GM19240 (cell line): ENCODE measurements around the gene MAGEA4.
"Not testable (repeated sequence)": the region's sequence is repeated elsewhere in the genome, so short reads cannot be mapped to it uniquely, and the experiment has no call there.

Experiments used
- DNase-seq: peaks from one replicate; pipeline ENCODE4 v3.0.0; 2011; ENCODE audit warnings: low spot score; ENCODE audit not compliant: insufficient read length

The MAGEA4 gene

GRCh38 chrX:151912780-151913179 lies at the start of gene MAGEA4:
Gene MAGEA4, plus strand, starts transcription at chrX:151912889. Its CDS starts 10,776 bp downstream, at chrX:151923665.
- no peak for DNase-seq

GRCh38 chrX:151870602-151871001 lies 42.1 kb upstream of the MAGEA4 start:
- no peak for DNase-seq

DNA sequence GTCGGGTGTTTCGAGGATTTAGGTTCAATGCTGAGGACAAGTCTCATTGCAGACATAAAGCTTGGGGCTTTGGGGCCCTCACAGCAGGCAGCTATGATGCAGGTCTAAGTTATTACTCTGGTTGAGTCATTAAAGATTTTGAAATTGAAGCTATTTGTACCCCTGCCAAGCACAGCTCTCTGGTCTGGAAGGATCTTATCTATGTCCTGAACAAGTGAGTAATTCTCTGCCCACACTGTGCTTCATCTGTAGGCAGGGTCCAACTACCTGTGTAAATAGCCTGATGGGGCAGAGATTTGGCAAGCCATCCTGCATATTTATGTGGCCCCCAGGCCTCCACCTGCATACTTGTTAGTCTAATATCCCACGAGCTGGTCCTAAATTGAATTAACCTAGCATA lies 41.4 kb upstream of the MAGEA4 start:
- DNase-seq = no peak

- no peak for DNase-seq
Observed at GRCh38 chrX:151873096-151873495, 39.6 kb upstream of the MAGEA4 start.

DNA sequence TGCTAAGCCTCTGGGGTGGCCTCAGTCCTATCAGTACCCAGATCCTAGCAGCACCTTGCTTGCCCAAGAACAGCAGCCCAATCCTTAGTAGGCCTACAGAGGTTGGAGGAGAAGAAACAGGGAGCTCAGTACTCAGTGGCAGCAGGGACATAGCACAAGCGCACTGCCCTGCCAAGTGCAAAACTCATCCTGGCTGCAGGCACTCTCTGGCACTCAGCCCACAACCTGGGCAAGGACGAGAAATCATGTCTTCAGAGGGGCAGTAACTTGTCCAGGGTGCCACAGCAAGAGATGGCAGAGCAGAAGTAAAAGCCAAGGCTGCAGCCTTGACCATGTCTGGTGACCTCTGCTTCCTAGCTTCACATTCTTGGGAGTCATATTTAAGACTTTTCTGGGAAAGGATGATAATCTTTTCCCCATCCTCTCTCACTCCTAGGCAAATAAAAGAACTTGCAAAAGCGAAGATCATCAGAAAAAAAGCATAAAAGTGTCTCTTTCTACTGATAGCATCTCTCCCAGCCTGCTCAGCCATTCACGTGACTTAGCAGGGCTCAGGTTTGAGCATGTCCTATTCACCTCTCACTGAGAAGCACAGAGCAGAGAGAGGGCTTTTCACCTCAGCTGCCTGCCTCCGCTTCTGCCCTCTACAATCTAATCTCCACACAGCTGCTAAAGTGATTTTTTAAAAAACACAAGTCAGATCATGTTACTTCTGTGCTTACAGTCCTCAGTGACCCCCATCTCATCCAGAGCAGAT lies 37.2 kb upstream of the MAGEA4 start:
- DNase-seq = no peak

DNA sequence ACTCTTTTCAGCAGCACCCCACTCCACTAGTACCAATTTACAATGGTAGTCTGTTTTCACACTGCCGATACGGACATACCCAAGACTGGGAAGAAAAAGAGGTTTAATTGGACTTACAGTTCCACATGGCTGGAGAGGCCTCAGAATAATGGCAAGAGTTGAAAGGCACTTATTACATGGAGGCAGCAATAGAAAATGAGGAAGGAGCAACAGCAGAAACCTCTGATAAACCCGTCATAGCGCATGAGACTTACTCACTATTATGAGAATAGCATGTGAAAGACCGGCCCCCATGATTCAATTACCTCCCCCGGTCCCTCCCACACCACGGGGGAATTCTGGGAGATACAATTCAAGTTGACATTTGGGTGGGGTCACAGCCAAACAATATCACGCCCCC lies 34.1 kb upstream of the MAGEA4 start:
- DNase-seq = no peak

DNA sequence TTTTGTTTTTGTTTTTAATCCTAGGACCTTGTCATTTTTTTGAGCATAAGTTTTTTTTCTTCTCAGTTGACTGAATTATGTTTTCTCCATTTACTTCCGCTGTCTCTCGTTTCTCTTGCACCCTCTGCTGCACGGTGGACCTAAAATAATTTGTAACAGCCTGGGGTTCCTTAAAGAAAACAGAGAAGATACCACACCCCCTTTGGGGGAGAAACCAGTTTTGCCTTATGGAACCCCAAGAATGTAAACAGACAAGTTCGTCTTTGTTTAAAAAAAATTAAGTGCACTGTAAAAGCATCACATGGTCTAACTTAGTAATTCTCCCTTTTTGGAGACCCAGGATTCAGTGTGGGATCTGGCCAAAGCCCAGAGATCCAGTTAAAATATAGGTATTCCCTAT lies 32.8 kb upstream of the MAGEA4 start:
- DNase-seq = no peak

- no peak for DNase-seq
Observed at GRCh38 chrX:151880895-151881294, 31.8 kb upstream of the MAGEA4 start.

DNA sequence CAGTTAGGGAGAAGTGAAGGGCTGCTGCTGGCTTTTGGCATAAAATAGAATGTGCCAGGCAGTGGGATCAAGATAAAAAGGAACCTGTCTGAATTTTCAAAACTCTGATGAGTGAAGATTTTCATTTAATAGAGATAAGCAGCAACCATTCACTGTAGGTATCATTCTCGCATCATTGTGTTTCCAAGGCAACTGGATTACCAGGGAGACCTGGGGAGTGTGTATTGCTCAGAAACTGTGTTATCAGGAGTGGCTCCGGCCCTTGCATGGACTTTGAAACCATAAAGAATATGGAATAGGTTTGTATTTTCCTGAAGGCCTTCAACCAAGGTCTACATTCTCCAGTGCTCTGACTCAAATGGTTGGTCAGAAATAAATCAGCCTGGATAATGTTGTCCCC lies 23.3 kb upstream of the MAGEA4 start:
- DNase-seq = no peak

DNA sequence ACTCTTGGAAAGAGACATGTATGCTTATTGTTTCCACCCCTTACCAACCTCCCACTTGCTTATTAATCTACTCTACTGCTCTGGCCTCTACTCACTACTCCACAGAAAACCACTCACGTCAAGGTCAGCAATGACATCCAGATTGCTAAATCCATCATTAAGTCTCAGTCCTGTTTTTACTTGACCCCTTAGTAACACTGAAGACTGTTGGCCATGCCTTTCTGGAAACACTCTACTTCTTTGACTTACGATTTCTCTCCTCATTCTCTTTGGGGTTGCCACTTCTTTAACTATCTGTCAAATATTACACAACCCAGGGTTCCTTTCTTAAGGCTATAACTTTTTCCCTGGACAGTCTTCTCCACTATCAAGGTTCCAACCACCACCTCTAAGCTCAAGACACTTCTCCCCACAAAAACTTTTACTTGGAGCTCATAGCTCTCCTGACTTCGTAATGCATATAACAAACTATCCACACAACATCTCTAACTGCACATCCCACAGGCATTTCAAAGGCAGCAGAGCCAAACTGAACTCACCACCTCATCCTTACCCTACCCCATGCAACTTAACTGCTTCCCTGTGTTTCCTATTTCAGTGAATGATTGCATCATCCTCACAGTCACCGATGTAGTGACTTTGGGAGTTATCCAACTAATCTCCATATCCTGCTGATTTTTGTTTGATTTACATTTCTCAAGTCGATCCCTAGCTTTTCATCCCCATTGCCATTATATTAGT lies 15.8 kb upstream of the MAGEA4 start:
- DNase-seq = no peak

DNA sequence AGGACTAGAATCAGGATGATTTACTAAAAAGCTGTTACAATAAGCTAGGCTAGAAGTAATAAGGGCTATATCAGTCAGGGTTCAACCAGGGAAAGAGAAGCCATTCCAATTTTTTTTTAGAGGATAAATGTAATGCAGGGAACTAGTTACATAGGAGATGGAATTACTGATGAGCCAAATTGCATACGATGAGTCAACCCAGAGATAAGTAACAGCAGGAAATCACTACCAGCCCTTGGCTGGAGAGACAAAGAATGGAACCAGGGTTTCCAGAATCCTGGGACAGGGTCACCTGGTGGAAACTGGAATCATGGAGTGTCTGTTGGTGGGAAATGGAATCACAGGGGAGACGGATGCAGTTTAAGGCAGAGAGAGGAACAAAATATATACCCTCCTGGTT lies 13.1 kb upstream of the MAGEA4 start:
- no peak for DNase-seq

GRCh38 chrX:151901826-151902225 lies 10.9 kb upstream of the MAGEA4 start:
- no peak for DNase-seq

DNA sequence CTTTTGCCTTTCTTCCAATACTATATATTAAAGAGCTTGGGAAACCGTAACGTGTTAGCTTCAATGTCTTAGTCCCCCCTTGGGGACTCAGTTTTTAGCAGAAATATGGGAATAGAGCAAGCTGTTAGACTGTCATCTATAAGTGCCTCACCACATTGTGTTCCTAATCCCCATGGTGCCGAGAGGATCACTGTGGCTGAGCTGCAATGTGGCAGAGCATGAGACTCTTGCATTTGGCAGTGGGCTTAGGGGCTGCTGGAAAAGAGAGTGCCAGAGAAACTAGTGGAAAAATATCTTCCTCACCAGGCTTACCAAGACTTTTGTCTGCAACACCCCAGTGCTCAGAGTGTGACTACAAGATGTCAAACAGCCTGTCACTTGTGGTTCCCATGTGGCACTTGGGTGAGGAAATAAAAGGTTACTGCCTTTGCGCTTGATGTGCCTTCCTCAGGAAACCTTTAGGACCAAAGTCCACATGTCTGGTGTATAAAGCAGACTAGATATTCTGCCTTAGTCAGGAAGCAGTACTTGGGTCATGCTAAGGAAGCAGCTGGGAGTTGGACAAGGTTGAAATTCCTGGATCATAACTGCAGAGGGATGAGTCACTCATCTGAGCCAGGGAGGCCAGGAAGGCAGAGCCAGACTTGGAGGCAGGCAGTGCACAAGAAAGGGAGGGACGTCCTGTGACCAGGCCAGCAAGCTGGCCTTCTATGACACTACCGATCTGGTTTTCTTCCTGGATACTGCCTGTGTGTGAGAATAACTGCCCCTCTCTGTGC lies 9.7 kb upstream of the MAGEA4 start:
- DNase-seq = no peak

- no peak for DNase-seq
Observed at GRCh38 chrX:151904989-151905388, 7.7 kb upstream of the MAGEA4 start.

- no peak for DNase-seq
Observed at GRCh38 chrX:151912221-151912620, 468 bp upstream of the MAGEA4 start.

DNA sequence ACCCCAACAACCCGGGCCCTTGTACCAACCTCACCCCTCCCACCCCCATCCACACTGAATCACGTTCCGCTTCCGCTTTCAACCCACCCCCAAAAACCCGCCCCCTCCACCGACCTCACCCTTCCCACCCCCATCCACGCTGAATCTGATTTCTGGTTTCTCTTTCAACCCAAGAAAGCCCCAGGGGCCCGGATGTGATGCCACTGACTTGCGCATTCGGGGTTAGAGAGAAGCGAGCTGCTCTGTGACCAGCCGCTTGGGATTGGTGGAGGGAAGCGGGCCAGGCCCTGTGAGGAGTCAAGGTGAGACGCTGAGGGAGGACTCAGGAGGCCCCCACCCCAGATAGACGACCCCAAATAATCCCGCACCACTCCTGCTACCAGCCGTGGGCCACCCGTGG lies 6.0 kb downstream of the MAGEA4 start:
- not testable (repeated sequence) for DNase-seq

DNA sequence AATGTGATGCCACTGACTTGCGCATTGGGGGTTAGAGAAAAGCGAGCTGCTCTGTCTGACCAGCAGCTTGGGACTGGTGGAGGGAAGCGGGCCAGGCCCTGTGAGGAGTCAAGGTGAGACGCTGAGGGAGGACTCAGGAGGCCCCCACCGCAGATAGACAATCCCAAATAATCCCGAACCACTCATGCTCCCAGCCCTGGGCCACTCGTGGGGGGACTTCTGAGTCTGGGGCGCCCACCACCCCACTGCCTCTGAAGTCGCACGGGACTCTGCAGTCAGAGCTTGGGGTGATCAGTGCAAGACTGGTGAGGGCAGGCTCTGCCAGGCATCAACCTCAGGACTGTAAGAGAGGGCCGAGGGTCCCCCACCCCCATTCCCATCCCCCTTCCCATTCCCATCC lies 6.9 kb downstream of the MAGEA4 start:
- no peak for DNase-seq

GRCh38 chrX:151920101-151920500 lies 7.4 kb downstream of the MAGEA4 start:
- DNase-seq = no peak

- DNase-seq = no peak
Observed at GRCh38 chrX:151920530-151920929, 7.8 kb downstream of the MAGEA4 start.

GRCh38 chrX:151921292-151921691 lies 8.6 kb downstream of the MAGEA4 start:
- DNase-seq = no peak

DNA sequence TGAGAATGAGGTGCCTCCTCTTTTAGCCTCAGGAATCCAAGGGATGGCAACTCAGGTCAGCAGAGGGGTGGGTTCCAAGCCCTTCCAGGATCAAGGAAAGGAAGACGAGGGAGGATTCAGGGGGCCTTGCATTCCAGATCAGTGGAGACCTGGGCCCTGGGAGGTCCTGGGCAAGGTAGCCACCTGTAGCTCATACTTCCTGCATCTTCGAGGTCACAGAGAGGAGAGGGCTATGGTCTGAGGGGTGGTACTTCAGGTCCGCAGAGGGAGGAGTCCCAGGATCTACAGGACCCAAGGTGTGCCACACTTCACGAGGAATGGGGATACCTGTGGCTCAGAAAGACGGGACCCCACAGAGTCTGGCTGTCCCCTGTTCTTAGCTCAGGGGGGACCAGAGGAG lies 9.2 kb downstream of the MAGEA4 start:
- no peak for DNase-seq

DNA sequence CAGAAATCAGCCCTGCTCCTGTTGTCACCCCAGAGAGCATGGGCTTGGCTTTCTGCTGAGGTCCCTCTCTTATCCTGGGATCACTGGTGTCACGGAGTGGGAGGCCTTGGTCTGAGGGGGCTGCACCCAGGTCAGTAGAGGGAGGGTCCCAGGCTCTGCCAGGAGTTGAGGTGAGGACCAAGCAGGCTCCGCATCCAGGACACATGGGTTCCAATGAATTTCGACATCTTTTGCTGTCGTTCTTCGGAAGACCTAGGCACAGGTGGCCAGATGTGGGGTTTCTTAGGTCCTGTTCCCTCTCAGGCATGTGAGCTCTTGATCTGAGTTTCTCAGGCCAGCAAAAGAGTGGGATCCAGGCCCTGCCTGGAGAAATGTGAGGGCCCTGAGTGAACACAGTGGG lies 10.0 kb downstream of the MAGEA4 start:
- no peak for DNase-seq
